SJCRH30 (cell line): ENCODE results near the gene MRPL36. TPM values are rescaled to one million over a fixed set of nuclear protein-coding genes. Genes with fewer than 3 reads are reported as not detected.

Source experiments
- DNase-seq, 2 experiments: peaks; one replicate each; pipeline ENCODE4 v3.0.0-alpha.2; 2015 to 2020
- H3K27ac ChIP-seq: fragments of 250-450 bp; sonication (Bioruptor Pico); 2 replicates; pipeline ENCODE4 v1.5.1; 2020; ENCODE audit warnings: mild to moderate bottlenecking, moderate library complexity
- H3K27me3 ChIP-seq: fragments of 250-450 bp; sonication (Bioruptor Pico); 2 replicates; pipeline ENCODE4 v1.5.1; 2020; ENCODE audit warnings: mild to moderate bottlenecking, moderate library complexity
- H3K36me3 ChIP-seq: fragments of 250-450 bp; sonication (Bioruptor Pico); 2 replicates; pipeline ENCODE4 v1.5.1; 2020; ENCODE audit warnings: mild to moderate bottlenecking, moderate library complexity
- H3K4me1 ChIP-seq: fragments of 250-450 bp; sonication (Bioruptor Pico); 2 replicates; pipeline ENCODE4 v1.5.1; 2020; ENCODE audit warnings: mild to moderate bottlenecking, moderate library complexity
- H3K4me3 ChIP-seq: fragments of 250-450 bp; sonication (Bioruptor Pico); 2 replicates; pipeline ENCODE4 v1.5.1; 2020; ENCODE audit warnings: mild to moderate bottlenecking, moderate library complexity
- H3K9me3 ChIP-seq: fragments of 250-450 bp; sonication (Bioruptor Pico); replicated peaks from 2 replicates; pipeline ENCODE4 v1.5.1; 2020; ENCODE audit warnings: mild to moderate bottlenecking, moderate library complexity
- total RNA-seq: library from RNA; depleted of rRNA; stranded (reverse); fragments of >200 nt; shearing (Covaris generic); gene quantifications from 2 replicates; pipeline ENCODE4 v1.2.3, GENCODE V29; 2014; rRNA removed

Gene MRPL36
- total RNA-seq, 1 experiment from 2014 or later: 46.9 TPM

DNA sequence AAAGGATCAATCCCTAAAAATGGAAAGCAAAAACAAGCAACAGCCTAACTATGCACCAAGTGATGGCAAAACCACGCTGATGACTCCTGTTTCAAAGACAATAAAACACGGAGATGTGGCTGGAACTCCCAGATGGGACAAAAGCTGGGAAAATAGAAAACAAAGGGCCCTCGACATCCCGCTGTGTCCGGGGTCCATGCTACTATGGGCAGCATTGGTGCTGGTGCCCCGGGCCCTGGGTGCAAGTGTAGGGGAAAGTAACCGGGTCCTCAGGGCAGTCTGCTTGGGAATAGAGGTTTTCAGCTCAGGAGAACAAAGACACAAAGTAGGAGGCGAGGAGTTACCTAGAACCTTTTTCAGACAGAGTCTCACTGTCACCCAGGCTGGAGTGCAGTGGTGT lies 46.1 kb downstream of the MRPL36 start:
- DNase-seq: no peak
- Histone ChIP-seq H3K4me3 (no peak overlapping the region), H3K9me3 (no peaks in the 10 kb centered on the region), H3K4me1 (no peaks in the 10 kb centered on the region), H3K27me3 (no peaks in the 10 kb centered on the region), H3K27ac (no peak overlapping the region), H3K36me3 (no peaks in the 10 kb centered on the region)

DNA sequence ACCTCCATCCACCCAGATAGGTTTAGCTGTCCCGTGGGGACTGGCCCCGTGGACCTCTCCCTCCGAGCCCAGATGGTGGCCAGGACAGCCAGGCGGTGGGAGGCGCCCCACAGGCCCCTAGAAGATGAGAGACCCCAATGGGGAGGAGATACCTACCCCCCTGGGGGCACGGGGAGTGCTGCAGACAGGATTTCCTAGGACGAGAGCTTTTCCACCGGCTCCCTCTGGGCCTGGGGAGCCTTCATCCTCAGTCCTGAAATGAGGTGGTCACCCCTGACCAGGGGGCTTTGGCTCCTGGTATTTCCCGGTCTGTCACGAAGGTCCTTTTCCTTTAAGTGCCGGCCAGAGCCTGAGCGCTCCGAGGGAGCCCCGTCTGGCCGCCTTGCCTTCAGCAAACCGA lies 46.8 kb downstream of the MRPL36 start:
- DNase-seq: no peak
- no peaks in the 10 kb centered on the region for H3K4me1 ChIP-seq
- H3K4me3 ChIP-seq: no peak overlapping the region
- H3K27me3 ChIP-seq: no peaks in the 10 kb centered on the region
- no peaks in the 10 kb centered on the region for H3K9me3 ChIP-seq
- H3K36me3 ChIP-seq: no peaks in the 10 kb centered on the region
- no peak overlapping the region for H3K27ac ChIP-seq

- Histone ChIP-seq H3K27ac (no peak overlapping the region), H3K36me3 (no peaks in the 10 kb centered on the region), H3K4me3 (no peak overlapping the region), H3K9me3 (no peaks in the 10 kb centered on the region), H3K4me1 (no peaks in the 10 kb centered on the region), H3K27me3 (no peaks in the 10 kb centered on the region)
- DNase-seq: no peak
These were observed 47.5 kb downstream of the MRPL36 start for GRCh38 chr5:1751864-1752822.

- Histone ChIP-seq H3K9me3 (no peaks in the 10 kb centered on the region), H3K36me3 (no peaks in the 10 kb centered on the region), H3K27ac (no peak overlapping the region), H3K4me1 (no peaks in the 10 kb centered on the region), H3K4me3 (no peak overlapping the region), H3K27me3 (no peaks in the 10 kb centered on the region)
- no peak for DNase-seq
These were observed 48.4 kb downstream of the MRPL36 start for GRCh38 chr5:1751026-1751863.

DNA sequence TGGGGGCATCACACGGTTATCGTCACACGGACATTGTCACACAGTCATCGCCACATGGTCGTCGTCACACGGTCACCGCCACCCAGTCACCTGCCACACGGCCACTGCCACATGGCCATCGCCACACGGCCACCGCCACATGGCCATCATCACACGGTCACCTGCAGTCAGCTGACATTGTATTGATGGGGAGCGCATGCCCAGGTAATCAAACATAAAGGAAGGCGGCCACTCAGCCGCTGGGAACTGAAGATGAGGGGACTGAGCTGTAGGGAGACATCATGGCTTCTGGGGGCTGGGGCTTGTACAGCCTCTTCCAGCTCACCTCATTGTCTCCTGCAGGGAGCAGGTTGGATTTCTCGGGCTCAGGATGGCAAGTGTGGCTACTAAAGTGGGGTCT lies 49.2 kb downstream of the MRPL36 start:
- no peak for DNase-seq
- Histone ChIP-seq H3K27me3 (no peaks in the 10 kb centered on the region), H3K27ac (no peak overlapping the region), H3K9me3 (no peaks in the 10 kb centered on the region), H3K4me1 (no peaks in the 10 kb centered on the region), H3K36me3 (no peaks in the 10 kb centered on the region), H3K4me3 (no peak overlapping the region)

DNA sequence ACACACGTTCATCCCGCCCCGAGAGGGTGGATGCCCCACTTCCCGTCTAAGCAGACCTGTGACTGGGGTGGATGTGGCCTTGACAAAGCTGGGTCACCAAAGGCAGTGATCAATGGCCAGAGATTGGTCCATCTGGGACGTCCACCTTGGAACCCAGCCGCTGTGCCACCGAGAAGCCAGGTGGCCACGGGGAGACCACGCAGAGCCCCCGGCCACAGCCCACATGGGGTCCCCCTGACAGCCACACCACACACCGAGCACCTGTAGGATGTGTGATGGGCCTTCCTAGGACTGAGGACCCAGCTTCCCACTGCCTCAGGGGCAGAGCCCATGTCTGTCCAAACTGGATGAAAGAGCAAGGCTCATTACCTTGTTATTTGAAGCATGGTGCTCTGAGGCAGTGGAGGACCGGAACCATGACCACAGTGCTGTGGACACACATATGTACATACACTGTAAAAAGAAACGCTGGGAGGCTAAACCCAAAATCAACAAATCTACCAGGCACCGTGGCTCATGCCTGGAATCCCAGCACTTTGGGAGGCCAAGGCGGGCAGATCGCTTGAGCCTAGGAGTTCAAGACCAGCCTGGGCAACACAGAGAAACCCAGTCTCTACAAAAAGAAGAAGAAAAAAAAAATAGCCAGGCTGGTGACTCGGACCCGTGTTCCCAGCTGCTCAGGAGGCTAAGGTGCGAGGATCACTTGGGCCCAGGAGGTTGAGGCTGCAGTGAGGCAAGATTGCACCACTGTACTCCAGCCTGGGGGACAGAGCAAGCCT lies 50.1 kb downstream of the MRPL36 start:
- H3K4me1 ChIP-seq: no peaks in the 10 kb centered on the region
- no peaks in the 10 kb centered on the region for H3K9me3 ChIP-seq
- no peaks in the 10 kb centered on the region for H3K27me3 ChIP-seq
- no peak overlapping the region for H3K4me3 ChIP-seq
- no peaks in the 10 kb centered on the region for H3K36me3 ChIP-seq
- no peak for DNase-seq
- H3K27ac ChIP-seq: no peak overlapping the region

GRCh38 chr5:1748845-1749244 lies 50.8 kb downstream of the MRPL36 start:
- no peak overlapping the region for H3K27ac ChIP-seq
- no peaks in the 10 kb centered on the region for H3K4me1 ChIP-seq
- H3K9me3 ChIP-seq: no peaks in the 10 kb centered on the region
- no peaks in the 10 kb centered on the region for H3K36me3 ChIP-seq
- DNase-seq: no peak
- H3K4me3 ChIP-seq: no peak overlapping the region
- no peaks in the 10 kb centered on the region for H3K27me3 ChIP-seq

Other genes starting within 250 kb of the MRPL36 start
- 39.2 and 50.9 TPM in 2 replicates for gene NDUFS6, start 1.6 kb upstream of the MRPL36 start, total RNA-seq
- not detected in 2 replicates for gene IRX4, start 83.1 kb upstream of the MRPL36 start, total RNA-seq